ENCODE measurements around the gene TSEN54. TPM values are rescaled to one million over a fixed set of nuclear protein-coding genes. Genes with fewer than 3 reads are reported as not detected.

TSEN54 gene
- total and polyA plus RNA-seq, 12 donors: 17.9 to 67.8 (median 26.4) TPM

DNA sequence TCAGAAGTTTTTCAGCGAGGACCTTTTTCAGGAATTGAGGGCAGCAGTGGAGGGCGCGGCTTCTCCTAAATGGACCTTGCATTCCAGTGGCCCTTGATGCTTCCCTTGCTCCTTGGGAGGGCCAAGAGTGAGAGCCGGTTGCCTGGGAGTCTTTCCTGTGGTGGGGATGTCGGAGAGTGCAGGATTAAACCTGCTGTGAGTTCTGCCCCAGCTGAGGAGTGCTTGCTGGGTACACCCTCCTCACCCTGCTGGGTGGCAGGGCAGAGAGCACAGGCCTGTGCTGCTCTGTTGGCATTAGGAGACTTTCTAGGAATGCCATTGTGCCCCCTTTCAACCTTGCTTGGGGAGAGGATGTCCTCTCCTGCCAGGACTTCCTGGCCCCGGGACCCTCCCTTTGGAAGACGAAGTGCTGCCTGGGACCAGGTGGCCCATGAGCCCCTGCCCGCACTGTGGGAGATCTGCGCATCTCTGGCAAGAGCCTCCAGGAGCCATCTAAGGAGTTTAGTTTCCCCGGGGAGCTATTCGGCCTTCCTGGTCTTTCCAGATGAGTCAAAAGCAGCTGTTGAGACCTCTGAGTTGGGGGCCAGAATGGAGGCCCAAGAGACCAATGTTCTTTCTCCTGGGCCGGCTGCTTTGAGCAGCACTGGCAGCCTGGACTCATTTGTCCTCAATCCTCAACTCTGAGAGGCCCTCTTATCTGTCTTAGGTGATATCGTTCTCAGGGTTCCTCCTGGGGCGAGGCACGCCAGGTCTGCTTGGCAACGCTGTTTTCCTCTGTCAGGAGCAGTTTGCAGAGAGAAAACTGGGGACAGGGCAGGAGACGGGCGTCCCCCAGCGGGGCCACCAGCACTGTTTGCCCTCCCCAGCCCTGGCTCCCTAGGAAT is 14.8 kb downstream of the TSEN54 start:
- H3K36me3 ChIP-seq (replicated peaks in 1 of 2): no peaks in the 10 kb centered on the region
- H3K4me1 ChIP-seq (replicated peaks in 1 of 2): peaks cover 6 to 8% of the 10 kb centered on the region in 2 donors
- H3K27me3 ChIP-seq: no peaks in the 10 kb centered on the region
- DNase-seq: no peak
- no peaks in the 10 kb centered on the region for H3K9me3 ChIP-seq (replicated peaks in 1 of 3)
- TF ChIP-seq POLR2A (IDR thresholded peaks at IDR 0.05): no peak
- TF ChIP-seq, protein P1, sequence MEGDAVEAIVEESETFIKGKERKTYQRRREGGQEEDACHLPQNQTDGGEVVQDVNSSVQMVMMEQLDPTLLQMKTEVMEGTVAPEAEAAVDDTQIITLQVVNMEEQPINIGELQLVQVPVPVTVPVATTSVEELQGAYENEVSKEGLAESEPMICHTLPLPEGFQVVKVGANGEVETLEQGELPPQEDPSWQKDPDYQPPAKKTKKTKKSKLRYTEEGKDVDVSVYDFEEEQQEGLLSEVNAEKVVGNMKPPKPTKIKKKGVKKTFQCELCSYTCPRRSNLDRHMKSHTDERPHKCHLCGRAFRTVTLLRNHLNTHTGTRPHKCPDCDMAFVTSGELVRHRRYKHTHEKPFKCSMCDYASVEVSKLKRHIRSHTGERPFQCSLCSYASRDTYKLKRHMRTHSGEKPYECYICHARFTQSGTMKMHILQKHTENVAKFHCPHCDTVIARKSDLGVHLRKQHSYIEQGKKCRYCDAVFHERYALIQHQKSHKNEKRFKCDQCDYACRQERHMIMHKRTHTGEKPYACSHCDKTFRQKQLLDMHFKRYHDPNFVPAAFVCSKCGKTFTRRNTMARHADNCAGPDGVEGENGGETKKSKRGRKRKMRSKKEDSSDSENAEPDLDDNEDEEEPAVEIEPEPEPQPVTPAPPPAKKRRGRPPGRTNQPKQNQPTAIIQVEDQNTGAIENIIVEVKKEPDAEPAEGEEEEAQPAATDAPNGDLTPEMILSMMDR (IDR thresholded peaks at IDR 0.05): no peak
- no peak overlapping the region for H3K27ac ChIP-seq
- H3K4me3 ChIP-seq: no peak overlapping the region
- intact Hi-C loops (cut with DNase I): no loop called here
- 83 to 91% (median 87%) methylated on average over 14 to 19 of the region's 19 CpGs for WGBS, 4 donors

DNA sequence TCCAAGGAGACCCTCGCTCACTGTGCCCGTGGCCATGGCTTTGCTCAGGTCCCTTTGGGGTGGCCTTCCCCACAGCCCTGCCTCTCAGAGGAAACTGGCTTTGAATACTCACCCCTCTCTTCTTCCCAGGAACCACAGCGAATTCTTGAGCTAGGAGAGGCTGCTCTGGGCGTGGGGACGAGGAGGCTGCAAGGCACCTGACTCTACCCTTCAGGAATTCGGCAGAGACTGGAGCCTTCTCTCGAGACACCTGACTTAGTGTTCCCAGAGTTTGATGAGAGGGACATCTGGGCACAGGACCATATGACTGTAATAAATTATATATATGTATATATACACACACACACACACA is 15.4 kb downstream of the TSEN54 start:
- peaks cover under 1 to 2% of the 10 kb centered on the region in 2 donors for H3K4me1 ChIP-seq (replicated peaks in 1 of 2)
- WGBS, 4 donors: 92 to 98% (median 96%) methylated on average over 7 of the region's 7 CpGs; no CpG with 5 or more reads in 1 of the 4 donors

DNA sequence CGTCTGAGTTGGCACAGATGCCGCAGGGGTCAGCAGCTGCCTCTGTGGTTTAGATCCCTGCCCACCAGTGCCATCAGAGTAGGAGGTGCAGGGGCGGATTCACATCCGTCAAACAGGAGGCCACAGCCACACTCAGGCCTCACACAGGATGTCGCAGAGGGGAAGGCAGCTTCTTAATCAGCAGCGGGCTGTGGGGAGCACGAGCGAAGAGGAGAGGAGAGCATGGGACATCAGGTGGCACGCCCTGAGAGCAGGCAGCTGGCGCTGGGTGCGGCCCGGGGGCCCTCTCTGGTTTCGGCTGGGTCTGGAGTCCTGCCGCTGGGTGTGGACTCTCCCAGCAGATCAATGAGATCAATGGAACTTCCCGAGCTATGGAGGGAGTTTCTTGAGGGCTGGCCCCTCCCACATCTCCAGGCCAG is 18.8 kb downstream of the TSEN54 start:
- no peaks in the 10 kb centered on the region for H3K4me1 ChIP-seq (replicated peaks in 1 of 2)
- H3K4me3 ChIP-seq: no peak overlapping the region
- WGBS, 4 donors: 71 to 91% (median 87%) methylated on average over 8 to 15 of the region's 15 CpGs
- no peaks in the 10 kb centered on the region for H3K9me3 ChIP-seq (replicated peaks in 1 of 3)
- intact Hi-C loops (cut with DNase I): no loop called here
- H3K36me3 ChIP-seq (replicated peaks in 1 of 2): no peaks in the 10 kb centered on the region
- H3K27me3 ChIP-seq: no peaks in the 10 kb centered on the region
- no peak for TF ChIP-seq POLR2A (IDR thresholded peaks at IDR 0.05)
- TF ChIP-seq, protein P1 (IDR thresholded peaks at IDR 0.05): no peak
- no peak overlapping the region for H3K27ac ChIP-seq
- DNase-seq: no peak

More for the DNA sequence above, 15.4 kb downstream of the TSEN54 start:
- no peak for DNase-seq
- intact Hi-C loops (cut with DNase I): no loop called here
- Histone ChIP-seq H3K27me3 (no peaks in the 10 kb centered on the region), H3K27ac (no peak overlapping the region), H3K9me3 (replicated peaks in 1 of 3) (no peaks in the 10 kb centered on the region), H3K36me3 (replicated peaks in 1 of 2) (no peaks in the 10 kb centered on the region), H3K4me3 (no peak overlapping the region)
- TF ChIP-seq POLR2A (IDR thresholded peaks at IDR 0.05): no peak
- TF ChIP-seq, protein P1 (IDR thresholded peaks at IDR 0.05): no peak

DNA sequence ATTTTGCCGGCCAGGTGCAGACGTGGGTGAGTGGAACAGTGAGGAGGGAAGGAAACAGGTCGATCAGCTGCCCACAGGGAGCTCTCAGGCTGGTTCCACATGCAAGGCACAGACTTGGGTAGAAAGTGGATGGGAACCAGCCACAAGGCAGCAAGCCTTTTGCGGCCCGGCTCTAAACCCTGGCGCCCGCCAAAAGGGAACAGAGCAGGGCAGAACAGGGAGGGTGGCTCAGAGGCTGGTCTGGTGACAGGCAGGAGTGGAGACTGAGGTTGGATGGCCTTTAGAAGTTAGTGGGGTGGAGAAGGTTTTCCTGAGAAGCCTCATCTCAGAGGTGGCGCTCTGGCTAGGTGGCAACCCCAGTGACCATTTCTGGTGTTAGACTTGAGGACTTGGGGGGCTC is 19.5 kb downstream of the TSEN54 start:
- H3K27ac ChIP-seq: no peak overlapping the region
- H3K36me3 ChIP-seq (replicated peaks in 1 of 2): no peaks in the 10 kb centered on the region
- WGBS, 4 donors: 93 to 97% (median 95%) methylated on average over 7 to 8 of the region's 8 CpGs
- no peak overlapping the region for H3K4me3 ChIP-seq
- no peak for DNase-seq
- H3K4me1 ChIP-seq (replicated peaks in 1 of 2): no peaks in the 10 kb centered on the region
- no peaks in the 10 kb centered on the region for H3K27me3 ChIP-seq
- no peaks in the 10 kb centered on the region for H3K9me3 ChIP-seq (replicated peaks in 1 of 3)
- TF ChIP-seq, protein P1 (IDR thresholded peaks at IDR 0.05): no peak
- TF ChIP-seq POLR2A (IDR thresholded peaks at IDR 0.05): no peak
- intact Hi-C loops (cut with DNase I): no loop called here
